ENCODE measurements around the gene MFSD11. TPM values are rescaled to one million over a fixed set of nuclear protein-coding genes. Genes with fewer than 3 reads are reported as not detected.

Gene MFSD11
- total RNA-seq, 1 experiment from 2014 or later, result 24.9 TPM

- H3K79me2 ChIP-seq (ENCODE audit: insufficient read depth, low read length), result no peaks in the 10 kb centered on the region
- POLR2A ChIA-PET, result no interaction called here
- no peak overlapping the region for H3K9ac ChIP-seq (ENCODE audit: low read length)
- no peak for ATAC-seq
- intact Hi-C loops (cut with micrococcal nuclease), result no loop called here
- H3K27ac ChIP-seq (ENCODE audit: low read depth, low read length), result no peak overlapping the region
- no peaks in the 10 kb centered on the region for H3K27me3 ChIP-seq (ENCODE audit: insufficient read depth, low read length)
- H2AFZ ChIP-seq (ENCODE audit: low read depth, low read length, poor library complexity, severe bottlenecking), result no peak overlapping the region
- peaks cover 10 to 22% of the 10 kb centered on the region in 2 experiments for H3K4me1 ChIP-seq (ENCODE audit: control insufficient read depth in 1 of 2, insufficient read depth in 2 of 2, low read length in 2 of 2)
- no peaks in the 10 kb centered on the region for H4K20me1 ChIP-seq (ENCODE audit: insufficient read depth)
- no peaks in the 10 kb centered on the region for H3K36me3 ChIP-seq (ENCODE audit: control insufficient read depth in 1 of 2, insufficient read depth in 2 of 2, low read length in 2 of 2)
- RAD21 ChIA-PET (ENCODE audit: low non-redundant PET in 1 of 2, low total read pairs in 2 of 2, uncharacterized antibody in 2 of 2, unreplicated experiment in 2 of 2), result no interaction called here
- CTCF ChIA-PET, result interaction anchor here (0.6 kb wide), 1 partner anchor 18 kb away, joined by 4 read pairs; no protein-coding TSS in a partner anchor
- H3K9me2 ChIP-seq (ENCODE audit: insufficient read depth), result no peaks in the 10 kb centered on the region
- no TSS peak for BruUV-seq (replicated peaks)
- H3K4me2 ChIP-seq (ENCODE audit: low read length), result no peak overlapping the region
- DNase-seq (ENCODE audit: low read depth, low spot score), result no peak
- no peak overlapping the region for H3K4me3 ChIP-seq (replicated peaks in 1 of 2; ENCODE audit: low read depth in 1 of 2, low read length in 2 of 2)
- no peaks in the 10 kb centered on the region for H3K9me3 ChIP-seq (ENCODE audit: control insufficient read depth in 1 of 2, insufficient read depth in 1 of 2, low read depth in 1 of 2, low read length in 2 of 2)
- TF ChIP-seq RAD21 (IDR thresholded peaks at IDR 0.05; ENCODE audit: low read depth) (no peak), JUND (IDR thresholded peaks at IDR 0.05) (no peak), EGR1 (IDR thresholded peaks at IDR 0.05; ENCODE audit: low read depth) (no peak), SP1 (IDR thresholded peaks at IDR 0.05; ENCODE audit: low read depth) (no peak)
Measured at GRCh38 chr17:76783146-76783545, 45.2 kb downstream of the MFSD11 start.

- no peaks in the 10 kb centered on the region for H3K9me3 ChIP-seq (ENCODE audit: control insufficient read depth in 1 of 2, insufficient read depth in 1 of 2, low read depth in 1 of 2, low read length in 2 of 2)
- H3K79me2 ChIP-seq (ENCODE audit: insufficient read depth, low read length), result no peaks in the 10 kb centered on the region
- RAD21 ChIA-PET (ENCODE audit: low non-redundant PET in 1 of 2, low total read pairs in 2 of 2, uncharacterized antibody in 2 of 2, unreplicated experiment in 2 of 2), result no interaction called here
- H4K20me1 ChIP-seq (ENCODE audit: insufficient read depth), result no peaks in the 10 kb centered on the region
- no peaks in the 10 kb centered on the region for H3K27me3 ChIP-seq (ENCODE audit: insufficient read depth, low read length)
- ATAC-seq (no peak), DNase-seq (ENCODE audit: low read depth, low spot score) (no peak)
- H3K9ac ChIP-seq (ENCODE audit: low read length), result no peak overlapping the region
- H3K36me3 ChIP-seq (ENCODE audit: control insufficient read depth in 1 of 2, insufficient read depth in 2 of 2, low read length in 2 of 2), result no peaks in the 10 kb centered on the region
- H3K4me1 ChIP-seq (ENCODE audit: control insufficient read depth in 1 of 2, insufficient read depth in 2 of 2, low read length in 2 of 2), result peaks cover 22 to 39% of the 10 kb centered on the region in 2 experiments
- intact Hi-C loops (cut with micrococcal nuclease), result no loop called here
- no peak overlapping the region for H3K27ac ChIP-seq (ENCODE audit: low read depth, low read length)
- CTCF ChIA-PET, result no interaction called here
- POLR2A ChIA-PET, result no interaction called here
- H3K4me2 ChIP-seq (ENCODE audit: low read length), result no peak overlapping the region
- no peak overlapping the region for H2AFZ ChIP-seq (ENCODE audit: low read depth, low read length, poor library complexity, severe bottlenecking)
- TF ChIP-seq ZNF274 (IDR thresholded peaks at IDR 0.05; ENCODE audit: low read depth, low read length), result no peak
- TF ChIP-seq EZH2 (IDR thresholded peaks at IDR 0.05), result no peak
- TF ChIP-seq YY1 (IDR thresholded peaks at IDR 0.05; ENCODE audit: extremely low read depth, insufficient replicate concordance, low read depth, low read length), result no peak
- no peak overlapping the region for H3K4me3 ChIP-seq (replicated peaks in 1 of 2; ENCODE audit: low read depth in 1 of 2, low read length in 2 of 2)
- H3K9me2 ChIP-seq (ENCODE audit: insufficient read depth), result no peaks in the 10 kb centered on the region
- no TSS peak for BruUV-seq (replicated peaks)
Measured at GRCh38 chr17:76784926-76785325, 47.0 kb downstream of the MFSD11 start.

Data from HCT116 (cell line).